NCI-H524 (cell line): ENCODE measurements around the gene RNF17.

Experiments
- DNase-seq, 2 experiments: peaks; one replicate each; lab custom pipeline; 2025; lab: John Stamatoyannopoulos, UW

The RNF17 gene

DNA sequence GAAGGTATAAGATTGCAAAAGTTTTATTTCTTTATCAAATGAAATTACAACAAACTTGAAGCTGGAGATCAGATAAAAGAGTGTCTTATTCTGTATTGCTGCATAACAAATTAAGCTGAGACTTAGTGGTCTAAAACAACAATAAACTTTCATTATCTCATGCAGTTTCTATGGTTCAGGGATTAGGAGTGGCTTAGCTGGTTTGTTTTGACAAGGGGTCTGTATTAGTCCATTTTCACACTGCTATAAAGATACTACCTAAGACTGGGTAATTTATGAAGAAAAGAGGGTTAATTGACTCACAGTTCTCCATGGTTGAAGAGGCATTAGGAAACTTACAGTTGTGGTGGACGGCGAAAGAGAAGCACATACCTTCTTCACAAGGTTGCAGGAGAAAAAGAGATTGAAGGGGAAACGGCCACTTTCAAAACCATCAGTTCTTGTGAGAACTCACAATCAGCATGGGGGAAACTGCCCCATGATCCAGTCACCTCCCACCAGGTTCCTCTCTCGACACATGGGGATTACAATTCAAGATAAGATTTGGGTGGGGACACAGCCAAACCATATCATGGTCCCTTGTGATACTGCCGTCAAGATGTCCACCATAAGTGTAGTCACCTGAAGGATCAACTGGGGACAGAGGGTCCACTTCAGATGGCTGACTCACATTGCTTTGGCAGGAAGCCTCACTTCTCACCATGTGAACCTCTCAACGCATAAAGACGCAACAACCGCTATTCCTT lies 97.8 kb downstream of the RNF17 start:
- no peak for DNase-seq

GRCh38 chr13:24863748-24864540 lies 100.0 kb downstream of the RNF17 start:
- DNase-seq: no peak

- DNase-seq: no peak
Observed at GRCh38 chr13:24864579-24864978, 100.6 kb downstream of the RNF17 start.

- no peak for DNase-seq
Observed at GRCh38 chr13:24865163-24865953, 101.4 kb downstream of the RNF17 start.

- no peak for DNase-seq
Observed at GRCh38 chr13:24866488-24866887, 102.5 kb downstream of the RNF17 start.

- no peak for DNase-seq
Observed at GRCh38 chr13:24868874-24869273, 104.9 kb downstream of the RNF17 start.

DNA sequence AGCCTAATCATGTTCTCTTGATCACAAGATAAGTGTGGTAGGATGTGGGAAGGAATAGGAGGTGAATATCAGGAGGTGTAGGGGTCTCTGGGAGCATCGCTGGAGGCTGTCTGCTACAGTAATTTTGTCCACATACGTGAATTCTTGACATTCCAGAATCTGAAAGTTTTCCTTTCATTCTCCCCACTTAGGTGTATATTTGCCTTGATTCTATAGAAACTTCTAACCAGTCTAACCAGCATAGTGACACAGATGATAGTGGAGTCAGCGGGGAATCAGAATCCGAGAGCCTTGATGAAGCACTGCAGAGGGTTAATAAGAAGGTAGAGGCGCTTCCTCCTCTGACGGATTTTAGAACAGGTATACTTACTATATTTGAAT lies 106.4 kb downstream of the RNF17 start:
- DNase-seq: no peak

GRCh38 chr13:24875566-24875965 lies 111.6 kb downstream of the RNF17 start:
- no peak for DNase-seq

- no peak for DNase-seq
Observed at GRCh38 chr13:24877531-24877930, 113.6 kb downstream of the RNF17 start.

DNA sequence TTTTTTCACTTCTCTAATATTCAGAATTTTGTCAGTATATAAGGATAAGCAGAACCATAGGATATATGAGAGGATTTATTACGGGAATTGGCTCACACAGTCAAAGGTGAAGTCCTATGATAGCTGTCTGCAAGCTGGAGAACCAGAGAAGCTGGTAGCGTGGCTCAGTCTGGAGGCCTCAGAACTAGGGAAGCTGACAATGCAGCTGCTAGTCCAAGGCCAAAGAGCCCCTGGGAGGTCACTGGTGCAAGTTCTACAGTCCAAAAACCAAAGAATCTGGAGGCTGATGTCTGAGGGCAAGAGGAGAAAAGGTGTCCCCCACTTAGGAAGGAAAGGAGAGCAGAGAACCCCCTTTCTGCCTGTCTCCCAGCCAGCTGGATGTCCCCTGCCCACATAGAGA lies 114.4 kb downstream of the RNF17 start:
- DNase-seq: no peak

DNA sequence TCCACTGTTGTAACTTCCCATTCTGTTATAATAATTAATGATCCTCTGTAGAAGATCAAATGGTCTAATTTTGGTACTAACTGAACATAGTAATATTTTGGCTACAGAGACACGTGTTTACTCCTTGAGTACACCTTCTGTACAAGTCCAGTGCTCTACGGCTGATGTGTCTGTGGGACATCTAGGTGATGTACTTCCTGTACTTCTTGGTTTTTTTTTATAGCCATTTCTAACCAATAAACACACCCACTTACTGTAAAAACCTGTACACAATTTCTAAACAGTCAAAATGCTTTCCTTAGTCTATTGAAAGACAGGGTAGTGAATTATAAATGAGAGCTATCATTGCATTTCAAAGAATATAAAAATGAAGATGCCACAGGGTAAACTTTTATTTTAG lies 118.7 kb downstream of the RNF17 start:
- no peak for DNase-seq

GRCh38 chr13:24887759-24888158 lies 123.8 kb downstream of the RNF17 start:
- DNase-seq: no peak

GRCh38 chr13:24888291-24888931 lies 124.4 kb downstream of the RNF17 start:
- no peak for DNase-seq

- DNase-seq: no peak
Observed at GRCh38 chr13:24890256-24890655, 126.3 kb downstream of the RNF17 start.

- no peak for DNase-seq
Observed at GRCh38 chr13:24891476-24892108, 127.6 kb downstream of the RNF17 start.

DNA sequence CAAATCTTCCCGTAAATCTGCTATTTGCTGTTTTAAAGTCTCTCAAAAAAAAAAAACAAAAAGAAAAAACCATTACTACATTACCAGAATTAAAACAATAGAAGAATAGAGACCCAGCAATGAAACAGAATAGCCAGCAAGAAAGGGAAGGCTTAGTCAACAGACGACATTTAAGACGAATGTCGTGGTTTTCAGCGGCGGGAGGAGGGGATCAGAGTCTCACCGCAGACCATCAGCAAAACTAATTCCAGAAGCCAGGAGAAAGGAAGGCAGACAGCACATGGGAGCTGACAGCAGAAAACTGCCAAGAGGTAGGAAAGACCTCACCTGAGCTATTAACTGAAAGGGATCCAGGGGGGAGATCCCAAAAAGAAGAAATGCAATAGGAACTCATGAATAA lies 128.9 kb downstream of the RNF17 start:
- DNase-seq: no peak

- DNase-seq: peak in 1 of 2 experiments; percentile 9
Observed at GRCh38 chr13:24893863-24894262, 129.9 kb downstream of the RNF17 start.

- no peak for DNase-seq
Observed at GRCh38 chr13:24894277-24894971, 130.5 kb downstream of the RNF17 start.

DNA sequence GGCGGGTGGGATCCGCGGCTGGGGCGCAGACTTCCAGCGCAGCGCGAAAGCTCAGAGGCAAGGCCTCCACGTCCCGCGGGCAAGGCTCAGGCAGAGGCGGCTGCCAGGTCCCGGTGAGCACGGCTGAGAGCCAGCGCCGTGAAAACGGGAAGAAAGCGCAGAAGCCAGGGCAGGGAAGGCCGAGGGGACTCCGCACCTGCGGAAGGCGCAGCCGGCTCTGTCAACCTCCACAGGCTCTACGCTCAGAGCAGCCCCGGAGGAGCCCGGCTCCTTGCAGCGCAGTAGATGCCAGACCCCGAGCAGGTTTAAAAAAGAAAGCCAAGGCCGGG lies 131.0 kb downstream of the RNF17 start:
- DNase-seq: no peak

DNA sequence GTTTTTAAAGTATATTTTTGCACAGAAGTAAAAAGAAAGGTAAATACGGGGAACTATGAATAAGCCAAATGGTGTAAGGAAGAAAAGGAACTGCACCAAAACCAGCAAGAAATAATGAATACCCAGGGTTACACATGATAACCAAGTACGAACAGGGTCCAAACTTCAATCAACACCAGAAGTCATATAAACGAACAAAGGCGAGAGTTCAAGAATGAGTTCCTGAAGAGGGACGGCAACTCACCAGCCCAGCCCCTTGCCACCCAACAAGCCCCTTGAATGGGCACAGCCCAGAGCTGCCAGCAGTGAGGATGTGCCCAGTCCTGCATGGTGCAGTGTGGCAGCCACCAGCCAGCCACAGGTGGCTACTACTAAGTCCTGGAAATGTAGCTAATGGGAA lies 132.1 kb downstream of the RNF17 start:
- no peak for DNase-seq

- no peak for DNase-seq
Observed at GRCh38 chr13:24897293-24897692, 133.3 kb downstream of the RNF17 start.
